Heart left ventricle (tissue), 16 donors: ENCODE data around the gene SPA17. TPM values are rescaled to one million over a fixed set of nuclear protein-coding genes. Genes with fewer than 3 reads are reported as not detected.

ENCODE experiments used
- ATAC-seq, 4 donors: fragments of 200-7000 bp; cut with Tn5 transposase; one replicate each; pipeline ENCODE4 v1.9.1; 2020 to 2022; ENCODE audit warnings: moderate library complexity in 4 of 4, mild to moderate bottlenecking in 3 of 4, moderate number of reproducible peaks in 1 of 4
- DNase-seq, 5 donors: peaks; one replicate each; pipeline ENCODE4 v3.0.0-alpha.2; 2020
- H3K27ac ChIP-seq, 12 donors: fragments of 200-600 bp; sonication (generic) in 4 of 12; one replicate each; pipeline versions ENCODE4 v1.5.0 to v1.8.0; 2016 to 2022; ENCODE audit warnings: mild to moderate bottlenecking in 2 of 12
- H3K27me3 ChIP-seq, 9 donors: fragments of 200-600 bp; sonication (generic) in 2 of 9; one replicate each; pipeline versions ENCODE4 v1.5.1 to v1.8.0; 2016 to 2022; ENCODE audit warnings: mild to moderate bottlenecking in 3 of 9
- H3K36me3 ChIP-seq, 9 donors: fragments of 200-600 bp; sonication (generic) in 2 of 9; one replicate each; pipeline versions ENCODE4 v1.5.0 to v1.8.0; 2018 to 2022; ENCODE audit warnings: mild to moderate bottlenecking in 2 of 9
- H3K4me1 ChIP-seq, 12 donors: fragments of 200-600 bp; sonication (generic) in 4 of 12; one replicate each; pipeline versions ENCODE4 v1.5.0 to v1.8.0; 2016 to 2022; ENCODE audit warnings: mild to moderate bottlenecking in 3 of 12
- H3K4me3 ChIP-seq, 12 donors: fragments of 200-600 bp; sonication (generic) in 4 of 12; one replicate each; pipeline versions ENCODE4 v1.5.0 to v1.8.0; 2017 to 2022; ENCODE audit warnings: mild to moderate bottlenecking in 9 of 12, moderate library complexity in 4 of 12
- H3K9me3 ChIP-seq, 12 donors: fragments of 200-600 bp; sonication (generic) in 4 of 12; one replicate each; pipeline versions ENCODE4 v1.5.0 to v1.8.0; 2016 to 2022; ENCODE audit warnings: mild to moderate bottlenecking in 1 of 12
- POLR2A ChIP-seq, 2 donors: fragments of 450-650 bp; IDR thresholded peaks; one replicate each; pipeline ENCODE4 v1.6.1; 2017; ENCODE audit warnings: antibody characterized with exemption in 2 of 2, mild to moderate bottlenecking in 2 of 2, moderate library complexity in 2 of 2
- WGBS, 4 donors: extraction: QIAGEN DNeasy Blood & Tissue Kit in 2 of 4; methylation state at CpG; one replicate each; pipeline versions ENCODE4 v1.1.5 to v1.1.7; 2013 to 2018; 5-methylcytosine and 5-hydroxymethylcytosine counted together
- intact Hi-C, 10 donors: fragments of 100-400 bp; cut with DNase I; formaldehyde crosslinking; loops; one replicate each; pipeline versions ENCODE4 v1.11.1 to v1.14.2; 2022
- polyA plus RNA-seq, 2 donors: library from polyadenylated mRNA; stranded (reverse); fragments of 200-250 nt; gene quantifications; one replicate each; pipeline ENCODE4 v1.2.3, GENCODE V29; 2013
- total RNA-seq, 9 donors: library from RNA; depleted of rRNA in 2 of 9; stranded (reverse); fragments of >200 nt in 2 of 9; fragmentation: NEBNext Ultra II Directional in 3 of 9; extraction: Animal tissue kit (Norgen Biotek cat#: 25700) in 3 of 9; gene quantifications; one replicate each; pipeline versions ENCODE4 v1.1.0 to v1.2.4, GENCODE V29; 2016 to 2023
- TF ChIP-seq, protein P1 (sequence below), 12 donors: fragments of 200-600 bp; sonication (generic) in 4 of 12; IDR thresholded peaks; one replicate each; pipeline versions ENCODE4 v1.5.0 to v1.8.0; 2018 to 2022; ENCODE audit warnings: antibody characterized with exemption in 12 of 12, mild to moderate bottlenecking in 5 of 12
- donor health status: ischemic (EF 13 %, LVEDD 7.1; RV severe dilation, severe dysfunction).
- donor health status: healthy with polysubstance abuse.
- donor health status: DM: no; HTN: yes; CAD: no.
- donor health status: DM: no; HTN: no; CAD: no.
- donor health status: ischemic (EF 25% LVEDD 6.9; RV normal size, moderate dysfunction).
- donor health status: ischemic (EF 25% LVEDD 5.7; RV mildly dilated, moderate dysfunction).
- donor health status: healthy.
- donor health status: DM: yes; HTN: yes; CAD: no.
- donor health status: ischemic (EF 35%, LVEDD 5.7; RV mildly dilated, moderate dysfunction).
- donor health status: nonischemic (EF 11% LVEDD 7.7; RV severe dilation, severe dysfunction).
- donor health status: DM: yes; HTN: yes; CAD: no.
- donor health status: PGD.
- donor health status: ischemic (EF 29% LVEDD 5.4; RV normal size, mild dysfunction).
- donor health status: nonischemic (EF 23%, LVEDD 6.1; RV moderate dilation, normal function).

The SPA17 gene
- total and polyA plus RNA-seq, 11 donors = 1.3 to 5.6 (median 3.0) TPM

DNA sequence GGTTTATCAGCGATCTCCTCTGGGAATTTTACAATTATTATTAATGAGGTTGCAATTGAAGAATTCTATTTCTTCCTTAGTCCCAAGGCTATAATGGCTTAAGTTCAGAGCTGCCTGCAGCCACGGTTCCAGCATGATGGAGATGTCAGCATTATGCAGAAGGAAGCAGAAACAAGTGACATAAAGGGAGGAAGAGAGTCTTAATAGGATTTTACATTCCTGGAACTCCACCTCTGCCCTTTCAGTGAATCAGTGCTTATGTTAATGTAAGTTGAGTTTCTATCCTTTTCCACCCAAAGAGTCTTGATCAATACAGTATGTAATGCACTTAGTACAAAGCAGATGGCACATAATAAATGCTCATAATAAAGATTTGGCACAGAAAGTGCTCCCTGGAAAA, 54.4 kb downstream of the SPA17 start:
- H3K27me3 ChIP-seq = peaks cover 0 to 3% (median 0%) of the 10 kb centered on the region in 9 donors

GRCh38 chr11:124729571-124729970, 55.9 kb downstream of the SPA17 start:
- 90 to 94% (median 90%) methylated on average over 4 of the region's 4 CpGs for WGBS, 4 donors
- Histone ChIP-seq H3K36me3 (no peaks in the 10 kb centered on the region), H3K9me3 (no peaks in the 10 kb centered on the region), H3K4me3 (no peak overlapping the region), H3K27me3 (peaks cover 0 to 3% (median 0%) of the 10 kb centered on the region in 9 donors), H3K27ac (no peak overlapping the region), H3K4me1 (peaks cover 6 to 38% (median 13%) of the 10 kb centered on the region in 12 donors)
- no peak for TF ChIP-seq POLR2A (IDR thresholded peaks at IDR 0.05)
- TF ChIP-seq, protein P1, sequence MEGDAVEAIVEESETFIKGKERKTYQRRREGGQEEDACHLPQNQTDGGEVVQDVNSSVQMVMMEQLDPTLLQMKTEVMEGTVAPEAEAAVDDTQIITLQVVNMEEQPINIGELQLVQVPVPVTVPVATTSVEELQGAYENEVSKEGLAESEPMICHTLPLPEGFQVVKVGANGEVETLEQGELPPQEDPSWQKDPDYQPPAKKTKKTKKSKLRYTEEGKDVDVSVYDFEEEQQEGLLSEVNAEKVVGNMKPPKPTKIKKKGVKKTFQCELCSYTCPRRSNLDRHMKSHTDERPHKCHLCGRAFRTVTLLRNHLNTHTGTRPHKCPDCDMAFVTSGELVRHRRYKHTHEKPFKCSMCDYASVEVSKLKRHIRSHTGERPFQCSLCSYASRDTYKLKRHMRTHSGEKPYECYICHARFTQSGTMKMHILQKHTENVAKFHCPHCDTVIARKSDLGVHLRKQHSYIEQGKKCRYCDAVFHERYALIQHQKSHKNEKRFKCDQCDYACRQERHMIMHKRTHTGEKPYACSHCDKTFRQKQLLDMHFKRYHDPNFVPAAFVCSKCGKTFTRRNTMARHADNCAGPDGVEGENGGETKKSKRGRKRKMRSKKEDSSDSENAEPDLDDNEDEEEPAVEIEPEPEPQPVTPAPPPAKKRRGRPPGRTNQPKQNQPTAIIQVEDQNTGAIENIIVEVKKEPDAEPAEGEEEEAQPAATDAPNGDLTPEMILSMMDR (IDR thresholded peaks at IDR 0.05) = no peak
- DNase-seq (no peak), ATAC-seq (no peak)
- intact Hi-C loops = no loop called here

More for the DNA sequence above, 54.4 kb downstream of the SPA17 start:
- TF ChIP-seq POLR2A (IDR thresholded peaks at IDR 0.05) = no peak
- TF ChIP-seq, protein P1 (IDR thresholded peaks at IDR 0.05) = no peak
- Histone ChIP-seq H3K9me3 (no peaks in the 10 kb centered on the region), H3K27ac (no peak overlapping the region), H3K4me3 (no peak overlapping the region), H3K36me3 (no peaks in the 10 kb centered on the region), H3K4me1 (peaks cover 6 to 40% (median 13%) of the 10 kb centered on the region in 12 donors)
- intact Hi-C loops = no loop called here
- 82 to 98% (median 87%) methylated on average over 2 of the region's 2 CpGs for WGBS, 4 donors
- DNase-seq (no peak), ATAC-seq (no peak)

DNA sequence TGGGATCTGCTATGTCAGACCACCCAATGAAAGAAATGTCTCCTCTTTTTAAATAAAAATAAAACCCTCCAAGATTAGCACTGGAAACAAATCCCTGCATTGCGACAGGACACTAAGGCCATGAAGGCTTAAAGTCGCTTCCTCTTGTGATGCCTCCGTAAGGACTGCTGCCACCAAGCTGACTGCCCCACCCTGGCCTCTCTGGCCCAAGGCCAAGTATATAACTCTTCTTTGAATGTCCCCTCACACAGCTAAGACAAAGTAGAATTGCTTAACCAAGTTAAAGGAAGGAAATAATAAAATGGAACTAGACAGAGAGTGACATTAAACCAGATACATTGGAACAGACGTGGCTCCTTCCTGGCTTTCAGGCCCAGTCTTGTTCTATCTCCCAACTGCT, 58.5 kb downstream of the SPA17 start:
- Histone ChIP-seq H3K4me3 (no peak overlapping the region), H3K36me3 (no peaks in the 10 kb centered on the region), H3K27me3 (no peaks in the 10 kb centered on the region), H3K4me1 (peaks cover 0 to 33% (median 0%) of the 10 kb centered on the region in 12 donors), H3K27ac (peak overlapping the region in 1 of 12 donors; percentile 53), H3K9me3 (no peaks in the 10 kb centered on the region)
- ATAC-seq (peak in 2 of 4 donors; percentile 55 to 57), DNase-seq (peak in 2 of 5 donors; percentile 49 to 50)
- intact Hi-C loops = loop anchor here in 1 of 10 donors (5.0 kb wide), 1 partner anchor 55 kb away; no protein-coding TSS in a partner anchor
- TF ChIP-seq POLR2A (IDR thresholded peaks at IDR 0.05) = no peak
- TF ChIP-seq, protein P1 (IDR thresholded peaks at IDR 0.05) = no peak
- 75 to 85% (median 82%) methylated on average over 4 of the region's 4 CpGs for WGBS, 4 donors

DNA sequence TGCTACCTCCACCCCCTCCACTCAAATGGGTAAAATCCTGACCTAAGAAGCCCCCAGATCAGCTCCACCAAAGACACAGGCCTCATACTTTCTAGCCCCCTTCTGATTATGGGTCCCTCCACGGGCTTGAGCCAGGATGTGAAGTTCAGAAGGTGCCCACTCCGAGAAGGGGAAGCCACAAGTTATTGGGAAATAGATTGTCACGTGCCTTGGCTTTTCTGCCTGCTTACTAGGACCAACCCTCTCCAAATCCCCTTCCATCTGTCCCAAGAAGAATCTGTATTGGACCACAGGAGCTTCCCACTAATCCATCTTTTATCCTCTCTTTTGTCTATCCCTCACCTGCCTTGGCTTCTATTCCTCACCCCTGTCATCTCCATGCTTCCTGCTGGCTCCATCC, 63.0 kb downstream of the SPA17 start:
- peaks cover 0 to 56% (median 16%) of the 10 kb centered on the region in 12 donors for H3K4me1 ChIP-seq
- WGBS, 4 donors = 71 to 77% (median 76%) methylated on average over 3 of the region's 3 CpGs
- H3K27ac ChIP-seq = no peak overlapping the region
- TF ChIP-seq, protein P1 (IDR thresholded peaks at IDR 0.05) = no peak
- TF ChIP-seq POLR2A (IDR thresholded peaks at IDR 0.05) = no peak
- no peak for ATAC-seq
- intact Hi-C loops = no loop called here
- H3K27me3 ChIP-seq = peaks cover 0 to 26% (median 4%) of the 10 kb centered on the region in 9 donors
- no peaks in the 10 kb centered on the region for H3K9me3 ChIP-seq
- DNase-seq = no peak
- no peak overlapping the region for H3K4me3 ChIP-seq
- no peaks in the 10 kb centered on the region for H3K36me3 ChIP-seq
